HG02970 (cell line): ENCODE measurements around the gene EIF5A2.

Experiments
- ATAC-seq: cut with Tn5 transposase; IDR thresholded peaks from one replicate; pipeline ENCODE4 v1.9.1; 2021; ENCODE audit warnings: mild to moderate bottlenecking, moderate library complexity, moderate number of reproducible peaks; ENCODE audit not compliant: unreplicated experiment, low FRiP score

EIF5A2 gene

DNA sequence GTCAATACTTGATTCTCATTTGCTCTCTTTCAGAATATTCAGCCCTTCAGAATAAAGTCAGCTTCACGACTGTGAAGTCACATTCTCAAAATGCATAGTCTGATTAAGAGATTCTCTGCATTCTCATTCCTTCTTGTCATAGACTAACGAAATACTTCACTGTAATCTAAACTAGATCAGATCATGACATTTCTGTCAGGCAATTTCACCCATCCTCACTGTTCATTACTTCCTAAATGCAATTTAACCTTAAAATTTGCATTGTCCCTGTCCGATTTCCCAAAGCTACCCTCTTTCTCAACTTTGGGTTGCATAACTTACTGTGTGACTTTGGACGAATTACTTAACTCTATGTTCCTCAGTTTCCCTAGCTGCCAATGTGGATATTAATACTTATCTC is 44.6 kb downstream of the EIF5A2 start:
- ATAC-seq = no peak

DNA sequence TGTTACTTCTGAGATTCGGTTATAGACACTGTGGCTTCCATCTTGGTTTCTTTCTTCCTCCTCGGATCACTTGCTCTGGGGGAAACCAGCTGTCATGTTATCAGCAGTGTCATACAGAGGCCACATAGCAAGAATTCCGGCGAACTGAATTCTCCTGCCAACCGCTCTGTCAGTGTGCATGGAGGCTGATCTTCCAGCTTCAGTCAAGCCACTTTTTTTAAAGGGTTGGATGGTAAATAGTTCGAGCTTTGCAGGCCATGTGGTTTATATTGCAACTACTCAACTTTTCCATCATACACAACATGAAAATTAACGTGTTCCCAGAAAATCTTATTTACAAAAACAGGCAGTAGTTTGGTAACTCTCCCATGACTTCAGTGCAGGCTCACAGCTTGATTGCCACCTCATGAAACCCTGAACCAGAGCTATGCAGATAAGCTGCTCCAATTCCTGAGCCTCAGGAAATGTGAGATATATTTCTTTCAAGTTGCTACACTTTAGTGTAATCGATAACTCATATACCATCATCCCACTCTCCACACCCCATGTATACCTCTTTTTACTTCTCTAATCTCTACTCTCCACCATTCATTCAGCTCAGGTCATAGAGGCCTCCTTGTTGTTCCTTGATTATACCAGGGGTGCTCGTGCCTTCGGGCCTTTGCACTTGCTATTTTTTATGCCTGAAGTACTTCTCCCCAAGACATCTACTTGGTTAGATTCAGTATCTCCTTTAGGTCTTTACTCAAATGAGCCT is 45.6 kb downstream of the EIF5A2 start:
- no peak for ATAC-seq

DNA sequence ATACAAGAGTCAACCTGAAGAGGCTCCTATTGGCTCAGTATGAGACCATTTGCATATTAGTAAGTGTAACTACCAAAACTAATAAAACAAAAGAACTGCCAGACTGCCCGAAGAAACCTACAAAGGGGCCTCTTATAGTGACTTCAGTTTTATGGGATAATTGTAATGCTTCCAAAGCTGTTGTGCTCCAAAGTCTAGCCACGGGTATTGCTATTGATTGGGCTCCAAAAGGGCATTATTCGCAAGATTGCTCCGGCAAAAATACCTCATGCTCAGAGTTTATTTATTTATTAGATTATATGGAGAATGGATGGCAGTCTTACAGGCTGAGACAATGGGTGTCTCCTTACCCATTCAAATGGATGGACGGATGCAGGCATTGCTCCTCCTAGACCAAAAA is 49.8 kb downstream of the EIF5A2 start:
- no peak for ATAC-seq

DNA sequence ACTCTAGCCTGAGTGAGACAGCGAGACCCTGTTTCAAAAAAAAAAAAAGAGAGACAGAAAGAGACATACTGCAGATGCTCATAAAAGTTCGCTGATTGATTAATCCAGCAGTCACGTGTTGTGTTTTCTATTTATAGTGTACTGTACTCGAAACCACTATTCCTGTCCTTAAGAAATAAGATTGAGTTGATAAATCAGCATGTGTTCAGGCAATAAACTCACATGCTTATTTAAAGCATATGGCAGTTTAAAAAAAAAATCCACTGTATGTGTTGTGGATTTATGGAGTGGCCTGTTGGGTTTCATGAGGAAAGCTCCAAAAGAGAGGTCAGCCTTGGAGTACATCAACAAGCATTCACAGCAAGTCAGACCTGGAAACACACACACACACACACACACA is 56.1 kb downstream of the EIF5A2 start:
- no peak for ATAC-seq

DNA sequence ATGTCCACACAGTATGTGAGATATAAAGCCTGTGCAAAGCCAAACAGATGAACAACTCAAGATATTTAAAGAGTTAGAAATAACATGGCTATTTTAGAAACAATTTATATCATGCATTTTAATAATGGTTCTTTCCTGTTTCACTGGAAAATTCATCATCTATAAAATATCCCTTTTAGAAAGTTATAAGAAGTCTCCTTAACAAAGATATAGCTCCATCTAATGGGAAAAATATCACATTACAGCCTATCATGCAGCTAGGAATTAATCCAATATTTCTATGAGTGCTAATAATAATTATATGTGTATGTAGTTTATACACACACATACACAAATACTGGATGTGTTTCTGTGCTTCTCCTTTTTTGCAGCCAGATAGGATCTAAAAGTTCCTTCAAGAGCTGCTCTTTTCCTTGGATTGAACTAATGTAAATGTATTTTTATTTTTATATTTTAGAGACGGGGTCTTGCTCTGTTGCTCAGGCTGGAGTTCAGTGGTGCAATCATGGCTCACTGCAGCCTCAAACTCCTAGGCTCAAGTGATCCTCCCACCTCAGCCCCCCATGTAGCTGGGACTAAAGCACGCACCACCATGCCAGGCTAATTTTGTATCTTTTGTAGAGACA is 60.0 kb downstream of the EIF5A2 start:
- no peak for ATAC-seq

DNA sequence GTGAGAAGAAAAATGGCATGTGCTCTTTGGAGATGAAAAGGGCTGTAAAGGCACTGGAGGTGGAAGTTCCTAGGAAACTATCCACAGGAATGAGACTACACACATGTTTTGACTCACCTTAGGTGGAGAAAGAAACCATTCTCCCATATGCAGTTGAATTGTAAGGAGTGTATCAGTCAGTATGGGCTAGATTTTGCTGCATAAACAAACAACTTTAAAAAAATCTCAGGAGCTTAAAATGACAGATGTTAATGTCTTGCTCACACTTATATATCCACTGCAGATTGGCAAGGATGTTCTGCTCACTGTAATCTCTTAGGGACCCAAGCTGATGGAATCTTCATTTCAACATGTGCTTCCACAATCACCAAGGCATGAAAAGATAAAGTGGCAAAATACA is 64.1 kb downstream of the EIF5A2 start:
- ATAC-seq = no peak

DNA sequence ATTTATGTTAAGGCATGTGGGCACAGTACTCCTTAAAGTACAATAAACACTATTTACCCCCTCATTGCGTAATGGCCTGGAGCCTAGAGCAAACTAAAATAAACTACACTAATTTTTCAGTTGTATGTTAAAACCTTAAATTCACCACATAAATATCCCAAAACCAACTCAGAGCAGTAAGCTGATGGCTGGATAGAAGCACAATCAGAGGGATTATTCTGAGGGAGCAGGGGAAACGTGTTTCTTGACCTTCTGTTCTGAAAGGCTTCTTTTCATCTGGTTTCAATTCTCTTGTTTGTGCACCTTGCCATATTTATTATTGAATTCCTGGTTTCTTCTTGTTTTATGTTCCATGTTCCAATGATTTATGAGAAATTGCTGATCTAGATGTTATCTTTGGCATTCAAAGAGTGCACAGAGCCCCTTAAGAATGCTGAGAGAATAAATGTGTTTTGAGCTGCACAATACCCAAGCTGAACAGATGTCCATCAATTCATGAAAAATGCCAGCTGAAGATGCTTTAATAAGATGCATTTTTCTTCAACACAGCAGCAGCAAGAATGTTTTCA is 68.1 kb downstream of the EIF5A2 start:
- no peak for ATAC-seq

DNA sequence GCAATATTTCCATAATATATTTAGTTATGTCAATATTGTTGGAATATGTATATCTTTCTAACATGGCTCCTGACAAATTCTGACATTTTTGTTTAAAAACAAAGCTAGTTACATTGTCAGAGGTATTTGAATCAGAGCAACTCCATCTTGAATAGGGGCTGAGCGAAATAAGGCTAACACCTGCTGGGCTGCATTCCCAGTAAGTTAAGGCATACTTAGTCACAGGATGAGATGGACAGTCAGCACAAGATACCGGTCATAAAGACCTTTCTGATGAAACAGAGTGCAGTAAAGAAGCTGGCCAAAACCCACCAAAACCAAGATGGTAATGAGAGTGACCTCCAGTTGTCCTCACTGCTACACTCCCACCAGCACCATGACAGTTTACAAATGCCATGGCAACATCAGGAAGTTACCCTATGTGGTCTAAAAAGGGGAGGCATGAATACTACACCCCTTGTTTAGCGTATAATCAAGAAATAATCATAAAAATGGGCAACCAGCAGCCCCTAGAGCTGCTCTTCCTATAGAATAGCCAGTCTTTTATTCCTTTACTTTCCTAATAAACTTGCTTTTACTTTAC is 68.8 kb downstream of the EIF5A2 start:
- ATAC-seq = no peak
